HG03520 (cell line): ENCODE results near the gene HDAC4.

Experiments used
- ATAC-seq: cut with Tn5 transposase; IDR thresholded peaks from one replicate; pipeline ENCODE4 v1.9.1; 2021; ENCODE audit warnings: mild to moderate bottlenecking, moderate library complexity; ENCODE audit not compliant: unreplicated experiment

The HDAC4 gene

DNA sequence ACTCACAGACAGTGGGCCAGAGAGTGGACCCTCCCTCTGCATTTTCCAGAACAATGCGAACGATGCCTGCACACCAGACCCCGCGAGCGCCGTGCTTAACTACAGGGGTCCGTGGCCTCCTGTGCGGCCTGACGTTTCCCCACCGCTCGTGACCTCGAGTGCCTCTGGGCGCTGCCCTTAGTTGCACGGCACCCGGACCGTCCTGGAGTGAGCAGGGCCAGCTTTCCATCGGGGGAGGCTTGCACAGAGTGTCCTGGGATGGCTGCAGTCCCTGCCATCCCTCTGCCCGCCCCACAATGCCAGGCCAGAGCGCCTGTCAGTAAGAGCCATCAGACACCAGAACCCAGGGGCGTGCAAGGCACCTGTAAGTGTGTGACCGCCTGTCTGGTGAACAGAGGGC is 335.9 kb downstream of the HDAC4 start:
- ATAC-seq: no peak

DNA sequence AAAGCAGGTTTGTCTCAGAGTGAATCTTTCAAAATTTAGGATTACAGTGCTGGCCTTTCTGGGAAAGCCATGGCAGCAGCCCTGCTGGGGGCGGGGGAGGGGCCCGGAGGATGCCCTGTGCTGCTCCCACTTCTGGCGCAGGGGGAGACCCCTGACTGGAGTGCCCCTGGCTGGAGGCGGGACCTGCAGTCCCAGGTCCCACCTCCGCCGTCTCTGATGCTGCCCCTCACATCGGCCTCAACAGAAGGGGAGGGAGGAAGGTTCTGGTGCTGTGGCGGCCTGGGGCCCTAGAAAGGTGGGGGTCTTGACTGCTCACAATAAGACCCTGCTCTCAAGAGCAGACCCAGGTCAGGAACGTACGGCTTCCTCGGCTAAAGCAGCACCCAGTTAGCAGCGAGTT is 336.6 kb downstream of the HDAC4 start:
- no peak for ATAC-seq

DNA sequence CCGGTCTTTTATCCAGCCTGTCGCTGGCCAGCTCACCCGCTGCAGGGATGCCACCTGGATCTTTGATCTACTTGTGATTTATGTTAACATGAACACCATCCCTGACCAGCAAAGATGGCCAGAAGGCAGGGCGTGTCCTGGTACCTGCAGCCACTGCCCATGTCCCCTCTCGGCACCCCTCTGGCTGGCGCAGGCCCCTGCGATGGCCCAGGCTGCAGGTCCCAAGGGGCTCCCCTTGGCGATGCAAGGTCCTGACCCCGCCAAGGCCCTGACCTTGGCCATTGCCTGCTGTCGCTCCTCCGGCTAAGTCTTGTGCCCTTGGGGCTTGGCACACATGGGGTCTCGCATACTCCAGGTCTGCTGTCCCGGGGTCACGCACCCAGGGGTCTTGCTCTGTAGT is 338.1 kb downstream of the HDAC4 start:
- ATAC-seq: no peak

DNA sequence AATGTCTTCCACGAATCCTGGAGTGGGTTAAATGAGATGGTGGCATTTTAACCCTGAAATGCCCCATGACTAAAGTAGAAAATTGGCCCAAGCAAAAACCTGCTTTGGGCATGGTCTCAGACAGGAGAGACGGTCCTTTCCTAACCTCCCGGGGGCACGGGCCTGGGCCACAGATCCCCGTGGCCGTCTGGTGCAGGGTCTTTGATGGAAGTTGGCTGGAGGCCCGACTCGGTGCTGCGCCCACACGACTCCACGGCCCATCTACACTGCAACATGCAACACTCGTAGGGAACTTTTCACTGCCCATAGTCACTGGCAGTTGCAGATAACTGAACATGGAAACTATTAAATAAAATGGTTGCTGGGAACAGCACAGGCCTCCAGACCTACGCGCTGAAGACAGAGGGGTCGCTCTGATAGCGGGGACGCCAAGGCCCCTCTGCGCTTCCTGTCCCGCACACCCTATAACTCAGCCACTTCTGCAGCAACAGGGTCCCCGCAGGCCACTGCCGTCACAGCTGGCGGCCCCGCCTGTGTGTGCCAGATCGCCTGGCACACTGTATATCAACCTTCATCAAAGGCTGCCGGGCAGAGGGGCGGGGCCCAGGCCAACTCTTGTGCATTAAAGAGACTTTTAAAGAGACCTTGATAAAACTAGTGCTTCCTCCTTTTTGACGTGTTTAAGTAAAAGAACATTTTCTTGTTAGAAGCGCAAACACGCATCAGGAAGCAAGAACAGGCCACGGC is 338.8 kb downstream of the HDAC4 start:
- no peak for ATAC-seq

DNA sequence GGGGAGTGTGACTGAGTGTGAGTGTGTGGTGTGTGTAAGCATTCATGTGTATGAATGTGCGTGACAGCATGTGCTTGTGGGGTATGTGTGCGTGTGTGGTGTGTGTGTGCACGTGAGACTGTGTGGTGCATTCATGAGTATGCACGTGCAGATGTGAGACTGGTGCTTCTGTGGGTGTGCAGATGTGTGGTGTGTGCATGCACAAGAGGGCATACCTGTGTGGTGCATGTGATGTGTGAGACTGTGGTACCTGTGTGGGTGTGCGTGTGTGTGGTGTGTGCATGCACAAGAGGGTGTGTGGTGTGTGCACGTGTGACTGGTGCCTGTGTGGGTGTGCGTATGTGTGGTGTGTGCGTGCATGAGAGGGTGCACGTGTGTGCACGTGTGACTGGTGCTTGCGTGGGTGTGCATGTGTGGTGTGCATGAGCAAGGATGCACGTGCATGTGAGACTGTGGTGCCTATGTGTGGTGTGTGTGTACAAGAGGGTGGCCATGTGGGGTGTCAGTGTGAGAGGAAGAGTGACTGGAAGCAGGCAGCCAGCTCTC is 339.6 kb downstream of the HDAC4 start:
- no peak for ATAC-seq

DNA sequence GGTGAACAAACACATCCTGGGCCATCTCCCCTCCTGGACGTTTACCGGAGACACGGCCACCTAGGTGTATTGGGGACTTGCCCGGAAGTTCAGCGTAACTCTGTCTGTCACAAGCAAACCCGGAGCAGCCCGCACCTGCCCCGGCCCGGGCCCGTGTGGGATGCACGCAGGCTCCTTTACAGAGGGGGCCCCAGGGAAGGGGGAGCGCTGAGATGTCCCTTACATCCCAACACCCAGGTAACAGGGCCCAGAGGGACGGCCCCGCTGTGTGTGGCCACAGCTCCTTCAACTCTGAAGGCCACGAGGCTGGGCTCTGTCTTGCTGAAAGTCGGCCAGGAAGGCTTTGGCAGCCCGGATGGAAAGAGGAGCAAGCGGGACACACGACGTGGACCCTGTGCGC is 340.1 kb downstream of the HDAC4 start:
- no peak for ATAC-seq

DNA sequence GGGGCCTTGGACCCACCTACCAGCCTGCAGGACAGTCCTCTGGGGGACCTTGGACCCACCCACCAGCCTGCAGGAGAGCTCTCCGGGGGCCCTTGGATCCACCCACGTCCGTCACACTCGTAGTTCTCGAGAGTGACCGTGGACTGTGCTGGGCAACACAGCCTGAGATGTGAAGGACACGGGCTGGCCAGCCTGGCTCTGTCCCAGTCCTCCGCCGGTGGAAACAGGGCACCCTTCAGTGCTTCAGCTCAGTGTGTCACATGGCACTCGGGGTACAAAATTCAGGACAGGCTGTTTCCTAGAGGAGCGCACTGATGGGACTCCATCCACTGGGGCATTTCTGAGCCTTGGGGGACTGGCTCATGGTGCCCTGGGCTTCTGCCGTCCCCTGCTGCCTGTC is 341.0 kb downstream of the HDAC4 start:
- ATAC-seq: no peak

DNA sequence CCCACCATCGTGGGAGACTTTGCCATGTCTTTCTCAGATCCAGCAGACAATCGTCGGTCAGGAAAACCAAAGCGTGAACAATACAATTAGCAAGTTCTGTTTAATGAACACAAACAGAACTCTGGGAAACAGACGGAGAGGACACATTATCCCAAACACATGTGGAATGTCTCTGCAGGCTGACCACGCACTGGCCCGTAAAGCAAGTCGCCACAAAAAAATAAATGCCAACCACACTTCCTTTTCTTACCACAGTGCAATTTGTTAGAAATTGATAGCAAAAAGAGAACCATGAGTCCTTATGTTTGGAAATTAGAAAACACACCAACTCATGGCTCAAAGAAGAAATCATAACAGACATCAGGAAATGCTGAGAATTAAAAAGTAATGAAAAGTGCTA is 342.1 kb downstream of the HDAC4 start:
- ATAC-seq: no peak

DNA sequence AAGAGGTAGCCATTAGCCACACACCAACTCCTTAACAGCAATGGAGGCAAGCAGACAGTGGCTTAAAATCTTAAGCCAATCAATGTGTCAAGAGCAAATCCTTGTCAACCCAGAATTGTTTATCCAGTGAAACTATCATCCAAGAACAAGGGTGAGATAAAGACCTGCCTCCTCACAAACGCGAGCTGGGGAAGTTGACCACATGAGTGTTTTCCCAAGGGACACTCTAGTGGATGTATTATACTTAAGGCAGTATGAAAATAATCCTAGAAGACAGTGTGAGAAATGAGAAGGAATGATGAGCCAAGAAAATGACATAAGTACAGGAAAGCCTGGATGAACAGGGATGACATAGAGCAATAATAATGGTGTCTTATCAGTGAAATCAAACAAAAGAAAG is 343.3 kb downstream of the HDAC4 start:
- ATAC-seq: no peak

DNA sequence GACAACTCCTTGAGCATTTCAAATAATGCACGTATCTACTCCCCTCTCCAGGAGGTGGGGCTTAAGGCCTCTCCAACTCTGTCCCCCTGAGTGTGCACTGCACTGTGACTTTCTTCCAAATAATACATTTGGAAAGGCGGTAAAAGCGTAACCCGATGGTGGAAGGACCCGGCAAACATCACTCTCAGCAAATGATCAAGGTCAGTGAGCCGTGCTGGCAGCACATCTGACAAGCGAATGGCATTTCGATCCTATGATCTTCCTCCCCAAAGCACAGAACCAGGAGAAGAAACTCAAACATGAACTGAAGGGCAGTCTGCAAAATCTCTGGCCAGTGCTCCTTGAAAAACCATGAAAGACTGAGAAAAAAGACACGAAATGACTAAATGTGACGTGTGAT is 344.2 kb downstream of the HDAC4 start:
- no peak for ATAC-seq

DNA sequence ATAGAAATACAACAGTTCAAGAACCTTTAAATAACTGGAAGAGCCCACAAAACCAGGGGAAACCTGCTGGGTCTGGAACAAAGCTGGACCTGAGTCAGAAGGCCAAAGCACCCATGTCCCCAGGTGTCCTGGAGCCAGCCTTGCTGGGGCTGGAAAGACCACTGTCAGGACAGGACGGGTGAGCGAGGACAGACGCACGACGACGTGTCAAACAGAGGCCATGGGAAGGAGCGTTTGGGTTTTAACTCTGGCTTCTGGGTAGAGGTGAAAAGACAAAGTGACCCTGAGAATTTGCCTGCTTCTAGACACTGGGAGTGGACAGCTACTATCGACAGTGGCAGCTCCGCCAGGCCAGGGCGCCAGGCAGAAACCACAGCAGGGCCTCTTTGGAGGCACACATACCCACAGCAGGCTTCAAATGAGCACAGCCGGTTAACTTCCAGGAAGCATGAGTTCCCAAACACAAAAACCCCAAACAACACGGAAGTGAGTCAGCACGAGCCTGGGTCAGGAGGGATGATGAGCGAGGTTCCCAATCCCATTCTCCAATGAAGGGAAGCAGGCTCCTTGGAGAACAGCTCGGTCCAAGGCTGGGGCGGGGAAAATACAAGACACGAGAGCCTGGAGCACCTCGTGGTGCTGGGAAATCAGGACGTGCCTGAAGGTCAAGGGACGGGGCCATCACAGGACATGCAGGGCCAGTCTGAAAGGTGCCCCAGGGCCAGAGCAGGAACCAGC is 344.9 kb downstream of the HDAC4 start:
- ATAC-seq: no peak

DNA sequence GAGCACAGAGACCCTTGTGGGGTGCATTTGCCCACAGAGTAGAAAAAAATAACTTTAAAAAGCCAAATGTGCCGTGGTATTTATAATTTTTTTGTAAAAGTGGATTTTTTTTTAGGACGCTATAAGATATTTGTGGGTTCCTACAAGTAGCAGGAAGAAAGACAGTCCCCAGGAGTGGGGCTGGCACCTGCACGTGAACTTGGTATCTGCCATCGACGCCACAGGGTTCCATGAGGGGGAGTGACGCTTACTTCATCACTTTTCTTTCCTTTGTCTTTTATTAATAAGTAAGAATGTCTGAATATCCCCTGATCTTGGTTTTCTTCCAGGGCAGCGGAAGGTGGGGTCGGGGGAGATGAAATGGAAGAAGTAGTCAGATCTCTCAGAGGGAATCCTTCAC is 345.9 kb downstream of the HDAC4 start:
- ATAC-seq: no peak

DNA sequence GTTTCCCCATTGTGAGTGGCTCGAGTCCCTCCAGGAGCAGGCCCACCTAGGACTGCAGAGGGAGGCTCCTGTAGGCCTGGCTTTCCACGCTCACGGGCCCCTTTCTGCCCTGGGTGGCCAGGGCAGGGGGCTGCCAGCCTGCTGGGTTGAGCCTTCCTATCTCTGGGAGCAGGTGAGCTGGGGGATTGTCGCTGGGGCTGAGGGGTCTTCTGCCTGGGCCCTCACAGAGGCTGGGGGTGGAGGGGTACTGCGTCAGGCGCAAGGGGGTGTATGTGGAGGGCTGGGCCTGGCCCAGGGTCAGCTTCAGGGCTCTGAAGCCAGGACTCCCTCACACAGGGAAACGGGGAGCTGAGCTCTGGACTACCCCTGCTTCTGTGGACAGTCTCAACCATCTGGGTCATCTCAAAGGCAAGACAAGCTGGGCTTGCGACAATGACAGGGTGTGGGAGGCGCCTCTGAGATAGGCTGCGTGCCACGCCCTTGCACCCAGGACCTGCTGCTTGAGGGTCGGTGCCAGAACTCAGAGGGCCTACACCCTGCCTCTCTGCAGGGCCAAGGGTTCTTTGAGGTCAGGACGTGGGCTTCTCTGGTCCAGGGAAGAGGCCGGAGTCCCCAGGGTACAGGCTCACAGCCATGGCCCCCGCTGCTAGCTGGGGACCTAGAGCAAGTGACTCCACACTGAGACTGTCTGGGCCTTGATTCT is 346.9 kb downstream of the HDAC4 start:
- ATAC-seq: no peak

DNA sequence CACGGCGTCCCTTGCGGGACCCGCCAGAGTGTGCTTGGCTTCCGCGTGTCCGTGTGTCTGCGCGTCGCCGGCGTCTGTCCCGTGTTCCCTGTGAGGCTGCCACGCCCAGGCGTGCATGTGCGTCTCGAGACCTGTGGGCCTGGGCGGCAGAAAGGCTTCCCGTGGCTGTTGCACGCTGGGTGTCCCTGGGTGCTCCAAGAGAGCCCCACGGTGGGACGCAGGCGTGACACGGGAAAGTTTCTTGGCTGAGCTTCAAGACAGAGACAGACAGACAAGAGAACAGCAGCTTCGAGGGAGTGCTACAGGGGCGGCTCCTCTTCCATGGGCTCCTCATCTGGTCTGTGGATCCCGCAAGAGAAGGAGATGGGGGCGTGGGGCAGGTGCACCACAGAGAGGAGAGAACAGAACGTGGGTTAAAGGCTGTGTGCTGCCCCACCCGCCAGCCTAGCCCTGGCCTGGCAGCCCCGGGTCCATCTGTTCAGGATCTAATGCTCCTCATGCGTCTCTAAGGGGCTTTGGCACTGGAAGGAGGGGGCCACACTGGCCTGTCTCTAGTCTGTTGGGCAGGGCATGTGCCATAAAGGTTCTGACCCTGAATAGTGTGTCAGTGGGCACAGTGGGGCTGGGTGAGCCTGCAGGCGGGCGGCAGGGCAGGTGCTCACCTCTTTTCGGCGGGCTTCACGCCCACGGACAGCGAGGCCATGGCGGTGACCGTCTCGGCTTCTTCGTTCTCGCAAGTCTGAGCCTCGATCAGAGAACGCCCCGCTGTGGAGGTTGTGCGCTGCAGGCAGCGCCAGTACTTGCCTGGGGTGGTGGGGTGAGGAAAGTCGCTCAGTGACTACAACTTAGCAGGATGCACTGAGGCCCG is 347.8 kb downstream of the HDAC4 start:
- ATAC-seq: no peak

DNA sequence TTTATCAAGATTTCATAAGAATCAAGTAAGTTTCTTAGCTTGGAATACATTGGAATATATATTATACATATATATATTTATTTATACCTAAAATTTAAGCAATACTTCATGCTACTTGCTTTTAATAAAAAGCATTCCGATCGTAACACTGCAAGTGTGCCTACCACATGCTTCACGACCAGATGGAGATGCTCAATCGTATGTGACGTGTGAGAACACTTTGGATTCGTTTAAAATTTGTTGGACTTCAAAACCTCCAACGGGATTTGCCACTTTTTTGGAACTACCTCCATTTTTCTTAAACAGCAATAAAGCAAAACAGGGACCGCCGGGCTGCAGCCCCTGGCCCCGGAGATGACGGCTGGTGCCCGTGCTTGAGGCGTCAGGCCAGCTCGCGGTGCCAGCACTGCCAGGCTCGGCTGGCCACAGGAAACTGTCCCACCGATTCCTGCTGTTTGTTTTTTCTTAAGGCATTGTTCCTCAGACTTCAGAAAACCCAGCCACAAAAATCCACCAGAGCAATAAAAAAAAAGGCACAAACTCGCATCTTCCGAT is 348.9 kb downstream of the HDAC4 start:
- ATAC-seq: no peak

DNA sequence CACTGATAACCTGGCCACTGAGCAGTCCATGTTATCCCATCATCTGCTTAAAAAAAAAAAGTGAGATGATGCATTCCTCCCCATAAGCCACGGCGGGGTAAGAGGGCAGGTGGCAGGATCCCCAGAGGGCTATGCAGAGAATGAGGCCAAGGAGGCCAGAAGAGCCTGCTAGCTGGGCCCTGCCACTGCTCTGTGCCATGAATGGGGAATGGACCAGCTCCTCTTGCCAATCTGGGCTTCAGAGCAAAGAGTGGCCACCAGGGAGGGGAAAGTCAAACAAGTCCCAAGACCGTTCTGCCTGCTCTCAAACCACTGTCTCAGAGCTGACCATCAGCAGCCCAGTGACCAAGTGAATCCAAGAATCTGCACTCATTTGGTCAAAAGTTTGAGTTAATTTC is 350.6 kb downstream of the HDAC4 start:
- no peak for ATAC-seq

DNA sequence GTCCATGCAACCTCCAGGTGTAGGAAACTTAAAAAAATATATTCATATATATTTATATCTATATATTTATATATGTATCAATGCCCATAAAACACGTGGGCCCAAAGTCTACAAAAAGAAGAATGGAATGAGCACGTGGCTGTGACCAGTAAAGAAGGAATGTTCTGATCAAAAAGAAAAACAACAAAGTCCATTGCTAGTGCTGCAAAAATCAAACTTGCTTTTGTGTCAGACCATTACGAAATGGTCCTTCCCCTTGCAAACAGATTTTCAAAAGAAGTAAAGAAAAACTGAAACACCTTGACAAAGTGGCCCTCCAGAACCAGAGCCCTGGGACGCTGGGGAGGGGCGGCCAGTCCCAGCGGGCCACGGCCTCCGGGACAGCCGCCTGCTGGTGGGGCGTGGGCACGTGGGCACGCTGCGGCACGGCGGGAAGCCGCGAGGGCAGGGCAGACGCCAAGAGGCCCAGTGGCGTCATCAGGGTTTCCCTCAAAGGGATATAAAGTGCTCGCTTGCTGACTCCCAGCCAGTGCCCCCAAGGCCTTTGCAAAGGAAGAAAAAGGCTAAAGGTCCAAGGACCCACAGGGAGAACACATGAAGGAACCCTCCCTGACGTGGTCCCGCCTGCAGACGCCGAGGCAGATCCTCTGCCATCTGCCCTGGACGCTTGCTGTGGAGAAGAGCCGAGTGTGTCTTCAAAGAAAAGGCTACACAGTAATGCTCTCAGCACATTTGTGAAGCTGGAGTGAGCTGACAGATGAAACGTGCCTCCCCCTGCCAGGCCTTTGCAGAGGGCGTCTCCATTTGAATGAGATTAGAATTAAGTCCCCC is 351.2 kb downstream of the HDAC4 start:
- ATAC-seq: no peak

DNA sequence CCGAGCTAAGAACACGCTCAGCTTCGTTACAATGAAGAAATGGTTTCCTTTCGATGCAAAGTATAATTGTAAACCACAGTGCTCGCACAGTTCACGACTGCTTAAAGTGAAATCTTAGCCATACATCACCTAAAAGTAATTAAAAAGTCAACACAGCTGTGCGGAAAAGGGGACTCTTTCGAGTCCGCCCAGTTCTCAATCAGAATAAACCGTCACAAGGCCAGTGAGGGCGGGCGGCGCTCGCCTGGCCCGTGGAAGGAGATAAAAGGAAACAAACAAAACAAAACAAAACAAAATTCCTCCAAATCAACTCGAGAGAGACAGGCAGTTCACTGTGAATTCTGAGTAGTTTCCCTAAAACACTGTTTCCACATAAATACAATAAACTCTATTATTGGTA is 352.1 kb downstream of the HDAC4 start:
- no peak for ATAC-seq

DNA sequence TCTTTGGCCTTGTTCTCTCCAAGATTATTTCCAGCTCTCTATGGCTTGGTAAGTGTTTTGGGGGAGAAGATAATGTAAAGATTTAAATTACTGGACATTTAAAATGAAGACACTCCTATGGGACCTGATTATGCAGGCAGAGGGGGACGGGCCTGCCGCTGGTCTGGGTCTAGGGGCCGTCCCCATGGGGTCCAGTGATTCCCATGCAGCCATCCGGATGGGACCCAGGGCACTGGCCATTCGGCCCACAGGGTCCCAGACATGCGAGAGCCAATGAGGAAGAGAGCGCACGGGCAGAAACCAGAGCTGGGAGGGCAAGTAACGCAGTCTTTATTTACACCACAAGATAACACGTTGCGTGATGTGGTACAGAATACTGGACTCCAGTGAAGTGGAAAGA is 353.0 kb downstream of the HDAC4 start:
- no peak for ATAC-seq

DNA sequence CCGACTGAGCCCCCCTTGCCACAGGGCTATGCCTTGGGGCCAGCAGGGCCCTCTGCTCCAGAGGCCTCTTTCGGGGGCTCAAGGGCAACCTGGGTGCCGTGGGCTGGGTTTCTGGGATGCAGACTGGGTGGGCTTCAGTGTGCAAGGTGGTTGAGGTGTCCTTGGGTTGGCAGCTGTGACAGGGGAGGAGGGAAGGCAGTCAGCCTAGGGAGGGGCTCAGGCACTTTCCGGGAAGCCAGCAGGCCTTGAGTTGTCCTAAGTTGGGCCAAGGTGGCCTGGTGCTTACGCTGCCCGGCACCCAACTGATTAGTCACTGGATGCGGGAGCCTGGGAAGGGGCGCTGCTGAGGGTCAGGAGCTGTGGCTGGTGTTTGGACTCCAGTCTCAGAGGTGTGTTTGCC is 353.4 kb downstream of the HDAC4 start:
- no peak for ATAC-seq
